KMS-11 (cell line): ENCODE measurements around the gene SLC25A42.
"Not testable (repeated sequence)": the region's sequence is repeated elsewhere in the genome, so short reads cannot be mapped to it uniquely, and the experiment has no call there.

Experiments used
- H2AFZ ChIP-seq: fragments of 200-600 bp; sonication (generic); 2 replicates; pipeline ENCODE4 v1.6.1; 2016; ENCODE audit warnings: antibody characterized with exemption, mixed run types, low read depth
- H3K27ac ChIP-seq: fragments of 200-600 bp; sonication (generic); 2 replicates; pipeline ENCODE4 v1.6.1; 2016; ENCODE audit warnings: mild to moderate bottlenecking, mixed run types
- H3K27me3 ChIP-seq: fragments of 200-600 bp; sonication (generic); 2 replicates; pipeline ENCODE4 v1.6.1; 2017; ENCODE audit warnings: mild to moderate bottlenecking, low read depth, mixed run types, moderate library complexity; ENCODE audit not compliant: insufficient read depth
- H3K36me3 ChIP-seq: fragments of 200-600 bp; sonication (generic); 2 replicates; pipeline ENCODE4 v1.6.1; 2017; ENCODE audit warnings: mild to moderate bottlenecking, mixed run types; ENCODE audit not compliant: insufficient read depth
- H3K4me1 ChIP-seq: fragments of 200-600 bp; sonication (generic); 2 replicates; pipeline ENCODE4 v1.6.1; 2016; ENCODE audit warnings: mild to moderate bottlenecking, low read depth, mixed run types; ENCODE audit not compliant: poor library complexity, severe bottlenecking
- H3K4me2 ChIP-seq: fragments of 200-600 bp; sonication (generic); 2 replicates; pipeline ENCODE4 v1.7.0; 2016; ENCODE audit warnings: mild to moderate bottlenecking, mixed run types
- H3K4me3 ChIP-seq: fragments of 200-600 bp; sonication (generic); IDR thresholded peaks from 2 replicates; pipeline ENCODE4 v1.6.1; 2017; ENCODE audit warnings: low read depth, low read length, mixed read lengths; ENCODE audit not compliant: insufficient read depth
- H3K79me2 ChIP-seq: fragments of 200-600 bp; sonication (generic); 2 replicates; pipeline ENCODE4 v1.6.1; 2016; ENCODE audit warnings: low read depth, mixed run types; ENCODE audit not compliant: insufficient read depth
- H3K9ac ChIP-seq: fragments of 200-600 bp; sonication (generic); 2 replicates; pipeline ENCODE4 v1.6.1; 2016; ENCODE audit warnings: mild to moderate bottlenecking, mixed run types
- H4K20me1 ChIP-seq: fragments of 200-600 bp; sonication (generic); 2 replicates; pipeline ENCODE4 v1.6.1; 2016; ENCODE audit warnings: mild to moderate bottlenecking, mixed run types; ENCODE audit not compliant: insufficient read depth
- TF ChIP-seq, protein P1 (sequence below): fragments of 200-600 bp; sonication (generic); conservative IDR thresholded peaks from 2 replicates; pipeline ENCODE4 v1.6.1; 2017; ENCODE audit warnings: low read depth, mild to moderate bottlenecking, antibody characterized with exemption, low read length, moderate library complexity, mixed read lengths

The SLC25A42 gene

DNA sequence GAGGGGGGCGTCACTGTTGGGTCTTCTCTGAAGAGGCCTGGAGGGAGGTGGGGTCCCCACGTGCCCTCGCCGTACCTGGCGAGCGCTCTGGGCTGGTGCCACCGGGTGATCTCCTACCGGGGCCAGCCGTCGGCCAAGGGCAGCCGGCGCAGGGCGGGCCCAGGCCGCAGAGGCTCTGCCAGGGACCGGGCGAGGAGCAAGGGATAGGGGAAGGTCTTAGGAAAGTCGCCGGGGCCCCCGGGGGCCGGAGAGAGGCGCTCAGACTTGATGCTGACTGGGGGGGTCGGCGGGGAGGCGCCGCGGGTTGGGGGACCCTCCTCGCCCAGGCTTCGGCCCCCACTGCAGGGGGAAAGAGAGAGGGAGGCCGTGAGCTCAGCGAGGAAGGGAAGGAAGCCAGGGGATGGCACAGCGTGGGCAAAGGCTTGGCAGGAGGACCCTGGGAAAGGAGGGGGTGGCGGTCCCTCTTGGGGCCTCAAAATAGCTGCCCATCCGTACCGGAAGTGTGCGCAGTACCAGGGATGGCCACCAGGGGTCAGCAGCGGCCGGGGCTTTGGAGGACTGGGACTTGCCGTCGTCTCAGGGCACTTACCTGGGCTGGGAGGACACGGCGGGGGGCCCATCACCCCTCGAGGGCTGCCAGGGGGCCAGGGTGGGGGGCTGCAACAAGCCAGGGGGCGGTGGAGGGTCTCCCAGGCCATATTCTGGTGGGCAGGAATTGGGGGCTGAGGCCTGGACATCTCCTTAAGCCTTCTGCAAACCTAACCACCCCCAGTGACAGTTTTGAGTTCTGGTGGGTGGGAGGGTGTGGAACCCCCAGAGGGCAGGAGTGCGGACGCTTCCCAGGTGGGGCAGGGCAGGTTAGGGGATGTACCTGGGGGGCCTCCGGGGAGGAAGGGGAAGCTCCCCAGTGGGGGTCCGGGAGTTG, 82.2 kb downstream of the SLC25A42 start:
- H3K36me3 ChIP-seq = no peaks in the 10 kb centered on the region
- no peak overlapping the region for H3K4me2 ChIP-seq
- no peak overlapping the region for H3K4me3 ChIP-seq
- H3K79me2 ChIP-seq = no peaks in the 10 kb centered on the region
- no peaks in the 10 kb centered on the region for H3K4me1 ChIP-seq
- H3K9ac ChIP-seq = no peak overlapping the region; the same call in 1 of the 2 replicates
- TF ChIP-seq, protein P1, sequence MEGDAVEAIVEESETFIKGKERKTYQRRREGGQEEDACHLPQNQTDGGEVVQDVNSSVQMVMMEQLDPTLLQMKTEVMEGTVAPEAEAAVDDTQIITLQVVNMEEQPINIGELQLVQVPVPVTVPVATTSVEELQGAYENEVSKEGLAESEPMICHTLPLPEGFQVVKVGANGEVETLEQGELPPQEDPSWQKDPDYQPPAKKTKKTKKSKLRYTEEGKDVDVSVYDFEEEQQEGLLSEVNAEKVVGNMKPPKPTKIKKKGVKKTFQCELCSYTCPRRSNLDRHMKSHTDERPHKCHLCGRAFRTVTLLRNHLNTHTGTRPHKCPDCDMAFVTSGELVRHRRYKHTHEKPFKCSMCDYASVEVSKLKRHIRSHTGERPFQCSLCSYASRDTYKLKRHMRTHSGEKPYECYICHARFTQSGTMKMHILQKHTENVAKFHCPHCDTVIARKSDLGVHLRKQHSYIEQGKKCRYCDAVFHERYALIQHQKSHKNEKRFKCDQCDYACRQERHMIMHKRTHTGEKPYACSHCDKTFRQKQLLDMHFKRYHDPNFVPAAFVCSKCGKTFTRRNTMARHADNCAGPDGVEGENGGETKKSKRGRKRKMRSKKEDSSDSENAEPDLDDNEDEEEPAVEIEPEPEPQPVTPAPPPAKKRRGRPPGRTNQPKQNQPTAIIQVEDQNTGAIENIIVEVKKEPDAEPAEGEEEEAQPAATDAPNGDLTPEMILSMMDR = peak; percentile 84
- no peak overlapping the region for H3K27ac ChIP-seq
- no peaks in the 10 kb centered on the region for H3K27me3 ChIP-seq
- H4K20me1 ChIP-seq = no peaks in the 10 kb centered on the region
- H2AFZ ChIP-seq = peak overlapping the region; percentile 78

DNA sequence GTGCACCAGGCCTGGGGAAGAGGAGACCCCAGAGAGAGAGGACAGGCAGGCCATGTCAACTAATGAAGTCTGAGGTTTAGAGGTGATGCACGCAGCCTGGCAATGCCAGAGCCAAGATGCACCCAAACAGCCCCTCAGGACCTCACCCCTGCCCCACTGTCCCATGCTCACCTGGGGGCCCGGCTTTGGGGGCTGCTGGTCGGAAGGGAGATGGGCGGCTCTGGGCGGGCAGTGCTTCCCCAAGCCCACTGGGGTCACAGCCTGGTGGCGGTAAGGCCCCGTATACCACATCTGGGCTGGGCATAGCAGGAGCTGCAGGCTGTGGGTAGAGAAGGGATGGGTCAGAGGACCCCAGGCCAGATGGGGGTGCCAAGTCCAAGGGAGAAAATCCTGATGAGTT, 83.1 kb downstream of the SLC25A42 start:
- Histone ChIP-seq H3K4me3 (no peak overlapping the region), H3K79me2 (no peaks in the 10 kb centered on the region), H2AFZ (no peak overlapping the region), H3K36me3 (no peaks in the 10 kb centered on the region), H3K4me2 (no peak overlapping the region), H3K27ac (no peak overlapping the region), H4K20me1 (no peaks in the 10 kb centered on the region), H3K27me3 (no peaks in the 10 kb centered on the region), H3K4me1 (no peaks in the 10 kb centered on the region), H3K9ac (no peak overlapping the region)
- TF ChIP-seq, protein P1 = no peak

DNA sequence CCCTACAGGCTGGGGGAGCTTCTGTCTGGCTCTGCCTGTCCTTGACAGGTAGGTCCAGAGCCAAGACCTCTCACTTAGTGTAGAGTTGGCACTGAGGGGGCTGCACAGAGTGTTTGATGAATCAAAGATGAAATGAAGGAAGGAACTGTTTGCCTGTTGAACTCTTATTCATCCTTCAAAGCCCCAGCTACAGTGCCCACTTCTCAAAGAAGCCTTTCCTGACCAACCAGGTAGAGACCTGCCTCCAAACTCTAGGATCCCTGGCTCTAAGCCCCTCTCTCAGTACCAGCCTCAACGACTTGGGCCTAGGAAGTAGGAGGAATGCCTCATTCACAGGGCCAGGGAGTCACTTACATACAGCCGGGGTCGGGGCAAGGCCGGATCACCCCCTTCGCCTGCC, 83.5 kb downstream of the SLC25A42 start:
- Histone ChIP-seq H3K27ac (no peak overlapping the region), H3K9ac (no peak overlapping the region), H3K4me1 (no peaks in the 10 kb centered on the region), H3K4me2 (no peak overlapping the region), H4K20me1 (no peaks in the 10 kb centered on the region), H3K27me3 (no peaks in the 10 kb centered on the region), H3K4me3 (no peak overlapping the region), H3K79me2 (no peaks in the 10 kb centered on the region), H3K36me3 (no peaks in the 10 kb centered on the region), H2AFZ (no peak overlapping the region)
- TF ChIP-seq, protein P1 = no peak

DNA sequence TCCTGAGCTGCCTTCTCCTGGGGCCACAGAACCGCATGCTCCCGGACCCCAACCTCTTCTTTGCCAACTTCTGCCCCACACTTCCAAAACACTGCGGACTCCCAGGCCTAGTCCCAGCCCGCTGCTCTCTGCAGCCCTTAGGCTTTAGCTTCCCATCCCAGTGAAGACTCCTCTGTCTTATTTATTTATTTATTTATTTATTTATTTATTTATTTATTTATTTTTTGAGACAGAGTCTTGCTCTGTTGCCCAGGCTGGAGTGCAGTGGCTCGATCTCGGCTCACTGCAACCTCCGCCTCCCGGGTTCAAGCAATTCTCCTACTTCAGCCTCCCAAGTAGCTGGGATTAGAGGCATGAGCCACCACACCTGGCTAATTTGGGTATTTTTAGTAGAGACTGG, 84.7 kb downstream of the SLC25A42 start:
- H3K4me1 ChIP-seq, H4K20me1 ChIP-seq, H3K4me2 ChIP-seq, H3K27ac ChIP-seq, H2AFZ ChIP-seq, H3K9ac ChIP-seq, H3K79me2 ChIP-seq, H3K27me3 ChIP-seq, H3K36me3 ChIP-seq, H3K4me3 ChIP-seq: not testable (repeated sequence)

DNA sequence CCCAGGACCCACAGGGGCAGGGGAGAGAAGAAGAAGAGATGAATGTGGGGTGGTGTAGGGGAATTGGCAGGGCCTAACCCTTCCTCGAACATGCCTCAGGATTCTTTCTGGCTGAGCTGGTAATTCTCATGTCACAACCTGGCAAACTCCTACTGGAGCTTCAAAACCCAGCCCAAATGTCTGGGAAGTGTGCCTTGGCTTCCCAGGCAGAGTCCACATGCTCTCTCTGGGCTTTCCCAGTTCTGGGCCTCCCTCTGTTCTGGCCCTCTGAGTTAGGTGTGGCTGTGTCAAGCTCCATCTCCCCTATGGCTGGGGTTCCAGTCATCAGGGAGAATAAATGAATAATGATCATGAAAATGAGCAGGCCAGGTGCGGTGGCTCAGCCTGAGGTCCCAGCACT, 85.6 kb downstream of the SLC25A42 start:
- TF ChIP-seq, protein P1 = no peak
- no peaks in the 10 kb centered on the region for H3K79me2 ChIP-seq

More for the DNA sequence above, 85.6 kb downstream of the SLC25A42 start:
- Histone ChIP-seq H2AFZ (no peak overlapping the region), H3K4me1 (no peaks in the 10 kb centered on the region), H3K9ac (no peak overlapping the region), H4K20me1 (no peaks in the 10 kb centered on the region), H3K4me3 (no peak overlapping the region), H3K4me2 (no peak overlapping the region), H3K27ac (no peak overlapping the region), H3K36me3 (no peaks in the 10 kb centered on the region), H3K27me3 (no peaks in the 10 kb centered on the region)
